HepG2 (cell line): ENCODE measurements around the gene EPB41L2. TPM values are rescaled to one million over a fixed set of nuclear protein-coding genes. Genes with fewer than 3 reads are reported as not detected.

ENCODE experiments used
- ATAC-seq: fragments of 200-7000 bp; cut with Tn5 transposase; 3 replicates; pipeline ENCODE4 v1.9.1; 2020; ENCODE audit warnings: mild to moderate bottlenecking, moderate library complexity
- BruUV-seq: library from RNA; stranded (reverse); fragments of 400-500 nt; replicated peaks from 2 replicates; lab custom pipeline; 2021; lab: Mats Ljungman, UMichigan
- CTCF ChIA-PET: fragments of 300-600 bp; formaldehyde crosslinking; extraction: SDS; loops from one replicate; lab custom pipeline; 2021; ENCODE audit warnings: low total read pairs, inconsistent platforms, low intra/inter-chr PET ratio; lab: Yijun Ruan, JAX
- POLR2A ChIA-PET: fragments of 350-600 bp; sonication (Branson Sonifier 250); formaldehyde crosslinking; loops from one replicate; lab custom pipeline; 2020; ENCODE audit warnings: antibody characterized with exemption, inconsistent platforms; lab: Yijun Ruan, JAX
- DNase-seq: peaks from one replicate; pipeline ENCODE4 v3.0.0-alpha.2; 2015; ENCODE audit warnings: low spot score
- FAIRE-seq: peaks from 3 replicates; lab custom pipeline; 2011; peaks lifted over from hg19 to GRCh38; lab: Jason Lieb, UNC
- H2AFZ ChIP-seq: one replicate; pipeline ENCODE4 v1.6.1; 2011; ENCODE audit warnings: low read length, inconsistent platforms
- H3K27ac ChIP-seq: fragments of 300-600 bp; 3 replicates; pipeline ENCODE4 v1.8.0; 2011; ENCODE audit warnings: mixed run types, mild to moderate bottlenecking, mixed read lengths, low read length, inconsistent platforms; ENCODE audit not compliant: insufficient read depth; ENCODE audit errors: extremely low read length
- H3K27me3 ChIP-seq, 2 experiments: fragments of 200-600 bp in 1 of 2; 2 replicates in 1 of 2; 3 replicates in 1 of 2; pipeline versions ENCODE4 v1.6.0 to v1.8.0; 2011; ENCODE audit warnings: low read length in 2 of 2, mild to moderate bottlenecking in 2 of 2, moderate library complexity in 2 of 2, inconsistent platforms in 1 of 2; ENCODE audit not compliant: insufficient read depth in 2 of 2, control insufficient read depth in 1 of 2
- H3K36me3 ChIP-seq, 2 experiments: fragments of 200-600 bp in 1 of 2; replicated peaks in 1 of 2; 2 replicates in 1 of 2; 3 replicates in 1 of 2; pipeline versions ENCODE4 v1.5.1 to v1.8.0; 2011; ENCODE audit warnings: low read length in 2 of 2, inconsistent platforms in 1 of 2; ENCODE audit not compliant: insufficient read depth in 2 of 2, control insufficient read depth in 1 of 2
- H3K4me1 ChIP-seq: 2 replicates; pipeline ENCODE4 v1.5.1; 2012; ENCODE audit warnings: low read length, inconsistent platforms; ENCODE audit not compliant: insufficient read depth
- H3K4me2 ChIP-seq: 2 replicates; pipeline ENCODE4 v1.6.0; 2011; ENCODE audit warnings: low read depth, low read length, inconsistent platforms
- H3K4me3 ChIP-seq, 3 experiments: fragments of 200-600 bp in 1 of 3; sonication (generic), shearing (Covaris generic) in 1 of 3; replicated peaks in 1 of 3; 2 replicates each; pipeline ENCODE4 v1.5.1; 2011 to 2016; ENCODE audit warnings: low read length in 3 of 3, inconsistent platforms in 2 of 3, low read depth in 2 of 3, mild to moderate bottlenecking in 2 of 3, control low read depth in 1 of 3, mixed read lengths in 1 of 3; ENCODE audit not compliant: insufficient read depth in 1 of 3
- H3K79me2 ChIP-seq: one replicate; pipeline ENCODE4 v1.6.1; 2011; ENCODE audit warnings: low read length, inconsistent platforms; ENCODE audit not compliant: insufficient read depth
- H3K9ac ChIP-seq: 2 replicates; pipeline ENCODE4 v1.6.0; 2011; ENCODE audit warnings: mild to moderate bottlenecking, low read depth, low read length, inconsistent platforms; ENCODE audit not compliant: insufficient read depth
- H3K9me3 ChIP-seq: 2 replicates; pipeline ENCODE4 v1.5.1; 2012; ENCODE audit warnings: mild to moderate bottlenecking, low read length
- H4K20me1 ChIP-seq: 2 replicates; pipeline ENCODE4 v1.6.0; 2011; ENCODE audit warnings: inconsistent platforms, mild to moderate bottlenecking, low read length, moderate library complexity; ENCODE audit not compliant: insufficient read depth
- JUNB ChIP-seq: sonication (generic); formaldehyde crosslinking; IDR thresholded peaks from 2 replicates; pipeline ENCODE4 v1.8.0; 2022; ENCODE audit warnings: missing genetic modification reagents, mild to moderate bottlenecking, borderline replicate concordance
- MYC ChIP-seq: sonication (generic); formaldehyde crosslinking; IDR thresholded peaks from 2 replicates; pipeline ENCODE4 v1.9.0; 2021; ENCODE audit warnings: missing genetic modification reagents, borderline replicate concordance
- ZNF44 ChIP-seq: sonication (generic); formaldehyde crosslinking; IDR thresholded peaks from 2 replicates; pipeline ENCODE4 v1.5.1; 2020; ENCODE audit warnings: mild to moderate bottlenecking, missing genetic modification reagents
- ZNF451 ChIP-seq: sonication (generic); formaldehyde crosslinking; IDR thresholded peaks from 2 replicates; pipeline ENCODE4 v1.5.0; 2020; ENCODE audit warnings: mild to moderate bottlenecking, missing genetic modification reagents
- ZNF460 ChIP-seq: sonication (generic); formaldehyde crosslinking; IDR thresholded peaks from 2 replicates; pipeline ENCODE4 v1.5.1; 2020; ENCODE audit warnings: missing genetic modification reagents, mild to moderate bottlenecking, borderline replicate concordance
- ZNF614 ChIP-seq: IDR thresholded peaks from 2 replicates; pipeline ENCODE4 v1.6.1; 2018; ENCODE audit warnings: missing biosample characterization, missing genetic modification reagents, inconsistent platforms, borderline replicate concordance
- WGBS: methylation state at CpG from one replicate; pipeline ENCODE4 v1.1.6; 2017; ENCODE audit warnings: low lambda C conversion rate; 5-methylcytosine and 5-hydroxymethylcytosine counted together
- in situ Hi-C: cut with HindIII; loops from 2 replicates; pipeline ENCODE4 v1.10.0; 2017; ENCODE audit warnings: low pct_unique_long_range_greater_than_20kb; ENCODE audit not compliant: extremely low pct_ligation_motif_present
- intact Hi-C: fragments of 100-400 bp; cut with micrococcal nuclease; formaldehyde crosslinking; loops from one replicate; pipeline ENCODE4 v1.10.0; 2022; ENCODE audit not compliant: unreplicated experiment
- polyA plus RNA-seq, 8 experiments: library from polyadenylated mRNA; depleted of rRNA in 3 of 8; stranded (reverse) in 7 of 8; unstranded in 1 of 8; fragments of >200 nt; fragmentation: Illumina TruSeq in 4 of 8; extraction: Trizol in 4 of 8; gene quantifications; 2 replicates each; pipeline versions ENCODE4 v1.2.1 to v1.2.3, GENCODE V29; 2011 to 2016; ENCODE audit warnings: low read depth in 4 of 8, missing spikeins in 1 of 8, mixed read lengths in 1 of 8; ENCODE audit not compliant: insufficient read depth in 1 of 8
- total RNA-seq, 5 experiments: library from RNA; depleted of rRNA; stranded (reverse); fragments of >200 nt; fragmentation: Illumina TruSeq; extraction: Trizol; gene quantifications; 2 replicates each; pipeline ENCODE4 v1.2.3, GENCODE V29; 2016; ENCODE audit warnings: low read depth in 1 of 5
- TF ChIP-seq, protein P1 (sequence below): sonication (generic); formaldehyde crosslinking; IDR thresholded peaks from 2 replicates; pipeline ENCODE4 v1.4.0; 2020; ENCODE audit warnings: missing genetic modification reagents, borderline replicate concordance
- TF ChIP-seq, protein P2 (sequence below): sonication (generic); formaldehyde crosslinking; IDR thresholded peaks from 2 replicates; pipeline ENCODE4 v1.5.0; 2020; ENCODE audit warnings: missing genetic modification reagents

EPB41L2 gene
- total and polyA plus RNA-seq, 2 of the 13 experiments (the other 11 are each of a cell fraction or from before 2014, with no cell fraction given): 41.7 to 56.4 TPM

DNA sequence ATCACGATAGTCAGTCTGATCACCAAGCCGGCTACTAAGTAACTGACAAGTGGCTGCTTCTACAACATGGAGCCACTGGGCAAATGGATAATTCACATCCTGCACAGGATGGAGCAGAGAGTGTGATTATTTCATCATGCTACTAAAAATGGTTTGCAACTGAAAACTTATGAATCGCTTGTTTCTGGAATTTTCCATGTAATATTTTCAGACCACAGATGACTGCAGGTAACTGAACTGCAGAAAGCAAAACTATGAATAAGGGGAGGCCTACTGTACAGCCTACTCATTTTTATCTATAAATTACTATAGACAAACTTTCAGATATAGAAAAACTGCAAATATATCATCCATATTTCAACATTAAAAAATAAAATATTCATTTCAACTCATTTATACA, 91.5 kb downstream of the EPB41L2 start (continued):
- TF ChIP-seq, protein P1, sequence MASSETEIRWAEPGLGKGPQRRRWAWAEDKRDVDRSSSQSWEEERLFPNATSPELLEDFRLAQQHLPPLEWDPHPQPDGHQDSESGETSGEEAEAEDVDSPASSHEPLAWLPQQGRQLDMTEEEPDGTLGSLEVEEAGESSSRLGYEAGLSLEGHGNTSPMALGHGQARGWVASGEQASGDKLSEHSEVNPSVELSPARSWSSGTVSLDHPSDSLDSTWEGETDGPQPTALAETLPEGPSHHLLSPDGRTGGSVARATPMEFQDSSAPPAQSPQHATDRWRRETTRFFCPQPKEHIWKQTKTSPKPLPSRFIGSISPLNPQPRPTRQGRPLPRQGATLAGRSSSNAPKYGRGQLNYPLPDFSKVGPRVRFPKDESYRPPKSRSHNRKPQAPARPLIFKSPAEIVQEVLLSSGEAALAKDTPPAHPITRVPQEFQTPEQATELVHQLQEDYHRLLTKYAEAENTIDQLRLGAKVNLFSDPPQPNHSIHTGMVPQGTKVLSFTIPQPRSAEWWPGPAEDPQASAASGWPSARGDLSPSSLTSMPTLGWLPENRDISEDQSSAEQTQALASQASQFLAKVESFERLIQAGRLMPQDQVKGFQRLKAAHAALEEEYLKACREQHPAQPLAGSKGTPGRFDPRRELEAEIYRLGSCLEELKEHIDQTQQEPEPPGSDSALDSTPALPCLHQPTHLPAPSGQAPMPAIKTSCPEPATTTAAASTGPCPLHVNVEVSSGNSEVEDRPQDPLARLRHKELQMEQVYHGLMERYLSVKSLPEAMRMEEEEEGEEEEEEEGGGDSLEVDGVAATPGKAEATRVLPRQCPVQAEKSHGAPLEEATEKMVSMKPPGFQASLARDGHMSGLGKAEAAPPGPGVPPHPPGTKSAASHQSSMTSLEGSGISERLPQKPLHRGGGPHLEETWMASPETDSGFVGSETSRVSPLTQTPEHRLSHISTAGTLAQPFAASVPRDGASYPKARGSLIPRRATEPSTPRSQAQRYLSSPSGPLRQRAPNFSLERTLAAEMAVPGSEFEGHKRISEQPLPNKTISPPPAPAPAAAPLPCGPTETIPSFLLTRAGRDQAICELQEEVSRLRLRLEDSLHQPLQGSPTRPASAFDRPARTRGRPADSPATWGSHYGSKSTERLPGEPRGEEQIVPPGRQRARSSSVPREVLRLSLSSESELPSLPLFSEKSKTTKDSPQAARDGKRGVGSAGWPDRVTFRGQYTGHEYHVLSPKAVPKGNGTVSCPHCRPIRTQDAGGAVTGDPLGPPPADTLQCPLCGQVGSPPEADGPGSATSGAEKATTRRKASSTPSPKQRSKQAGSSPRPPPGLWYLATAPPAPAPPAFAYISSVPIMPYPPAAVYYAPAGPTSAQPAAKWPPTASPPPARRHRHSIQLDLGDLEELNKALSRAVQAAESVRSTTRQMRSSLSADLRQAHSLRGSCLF (CRISPR knock-in tag): no peak
- no peak for TF ChIP-seq ZNF451 (CRISPR knock-in tag)

DNA sequence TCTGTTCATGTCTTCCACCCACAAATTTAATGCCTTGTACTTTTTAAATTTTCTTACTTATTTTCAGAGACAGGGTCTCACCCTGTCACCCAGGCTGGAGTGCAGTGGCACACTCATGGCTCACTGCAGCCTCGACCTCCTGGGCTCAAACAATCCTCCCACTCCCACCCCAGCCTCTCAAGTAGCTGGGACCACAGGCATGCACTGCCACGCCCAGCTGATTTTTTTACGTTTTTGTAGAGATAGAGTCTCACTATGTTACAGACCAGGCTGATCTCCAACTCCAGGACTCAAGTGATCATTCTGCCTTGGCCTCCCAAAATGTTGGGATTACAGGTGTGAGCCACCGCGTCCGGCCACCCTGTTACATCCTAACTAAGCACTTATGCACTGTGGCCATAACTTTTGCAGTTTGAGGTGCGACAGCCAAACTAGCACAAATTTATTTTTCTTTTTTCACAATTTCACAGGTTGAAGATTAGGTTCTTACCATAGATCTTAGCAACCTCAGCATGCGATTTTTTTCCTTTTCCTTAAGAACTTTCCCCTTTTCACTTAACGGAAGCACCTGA, 92.1 kb downstream of the EPB41L2 start:
- Histone ChIP-seq H3K4me1 (peaks cover 44% of the 10 kb centered on the region), H2AFZ (no peak overlapping the region), H4K20me1 (peaks cover 3% of the 10 kb centered on the region; the same call in 1 of the 2 replicates), H3K27ac (no peak overlapping the region), H3K4me3 (no peak overlapping the region), H3K36me3 (no peaks in the 10 kb centered on the region; a peak in 1 of 5 replicates), H3K9me3 (no peaks in the 10 kb centered on the region), H3K9ac (no peak overlapping the region), H3K27me3 (no peaks in the 10 kb centered on the region), H3K79me2 (peaks cover 54% of the 10 kb centered on the region), H3K4me2 (peak overlapping the region; percentile 69; the same call in 1 of the 2 replicates)
- BruUV-seq: no TSS peak
- peak; percentile 20; the same call in 2 of the 3 replicates for ATAC-seq
- 88% methylated on average over 9 of the region's 9 CpGs for WGBS
- in situ Hi-C loops: no loop called here
- intact Hi-C loops: loop anchor here (1.0 kb wide), 1 partner anchor 86 kb away; no protein-coding TSS in a partner anchor
- FAIRE-seq: no peak
- no peak for DNase-seq
- CTCF ChIA-PET: no interaction called here
- POLR2A ChIA-PET: interaction anchor here (1.4 kb wide), 2 partner anchors 8 to 68 kb away, joined by 5 read pairs; no protein-coding TSS in a partner anchor
- TF ChIP-seq ZNF460 (CRISPR knock-in tag) (peak; percentile 12; the same call in 1 of the 2 replicates), ZNF614 (CRISPR knock-in tag) (peak; percentile 21; the same call in 1 of the 2 replicates), JUNB (CRISPR knock-in tag) (no peak), MYC (CRISPR knock-in tag) (no peak), ZNF44 (CRISPR knock-in tag) (no peak)
- TF ChIP-seq, protein P2, sequence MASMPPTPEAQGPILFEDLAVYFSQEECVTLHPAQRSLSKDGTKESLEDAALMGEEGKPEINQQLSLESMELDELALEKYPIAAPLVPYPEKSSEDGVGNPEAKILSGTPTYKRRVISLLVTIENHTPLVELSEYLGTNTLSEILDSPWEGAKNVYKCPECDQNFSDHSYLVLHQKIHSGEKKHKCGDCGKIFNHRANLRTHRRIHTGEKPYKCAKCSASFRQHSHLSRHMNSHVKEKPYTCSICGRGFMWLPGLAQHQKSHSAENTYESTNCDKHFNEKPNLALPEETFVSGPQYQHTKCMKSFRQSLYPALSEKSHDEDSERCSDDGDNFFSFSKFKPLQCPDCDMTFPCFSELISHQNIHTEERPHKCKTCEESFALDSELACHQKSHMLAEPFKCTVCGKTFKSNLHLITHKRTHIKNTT (CRISPR knock-in tag): no peak
- TF ChIP-seq, protein P1 (CRISPR knock-in tag): 0 out of 2 replicates have a peak, but pooled peaks have one; percentile 53
